Fibroblast of pulmonary artery (primary cell): Measurements from ENCODE around the gene SCGB1C1.
"Not testable (repeated sequence)": the region's sequence is repeated elsewhere in the genome, so short reads cannot be mapped to it uniquely, and the experiment has no call there.

Source experiments
- DNase-seq: peaks from one replicate; pipeline ENCODE4 v3.0.0-alpha.2; 2010; ENCODE audit warnings: low read depth
- H3K4me3 ChIP-seq: replicated peaks from 2 replicates; pipeline ENCODE4 v1.5.1; 2011; ENCODE audit warnings: low read depth, mild to moderate bottlenecking, control low read depth, low read length, moderate library complexity
- TF ChIP-seq, protein P1 (sequence below): IDR thresholded peaks from 2 replicates; pipeline ENCODE4 v1.5.1; 2011; ENCODE audit warnings: mild to moderate bottlenecking, control low read depth, low read length, inconsistent platforms; ENCODE audit errors: missing control alignments

SCGB1C1 gene

DNA sequence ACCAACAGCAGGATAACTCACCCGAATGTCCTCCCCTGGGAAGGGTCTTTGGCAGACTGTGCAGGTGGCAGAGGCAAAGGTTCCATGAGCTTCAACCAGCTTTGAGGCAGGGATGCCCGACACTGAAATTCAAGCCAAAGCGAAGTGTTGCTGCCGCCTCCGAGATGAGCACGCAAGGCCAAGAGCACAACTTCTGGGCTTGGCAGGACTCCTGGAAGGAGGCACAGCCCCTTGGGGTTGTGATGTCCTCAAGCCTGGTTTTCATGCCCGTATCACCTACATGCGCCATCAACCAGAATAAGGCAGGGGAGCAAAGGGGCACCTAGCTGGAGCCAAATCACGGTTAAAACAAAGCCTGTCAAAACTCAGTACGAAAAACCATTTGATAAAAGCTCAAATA lies 37.6 kb downstream of the SCGB1C1 start:
- TF ChIP-seq, protein P1, sequence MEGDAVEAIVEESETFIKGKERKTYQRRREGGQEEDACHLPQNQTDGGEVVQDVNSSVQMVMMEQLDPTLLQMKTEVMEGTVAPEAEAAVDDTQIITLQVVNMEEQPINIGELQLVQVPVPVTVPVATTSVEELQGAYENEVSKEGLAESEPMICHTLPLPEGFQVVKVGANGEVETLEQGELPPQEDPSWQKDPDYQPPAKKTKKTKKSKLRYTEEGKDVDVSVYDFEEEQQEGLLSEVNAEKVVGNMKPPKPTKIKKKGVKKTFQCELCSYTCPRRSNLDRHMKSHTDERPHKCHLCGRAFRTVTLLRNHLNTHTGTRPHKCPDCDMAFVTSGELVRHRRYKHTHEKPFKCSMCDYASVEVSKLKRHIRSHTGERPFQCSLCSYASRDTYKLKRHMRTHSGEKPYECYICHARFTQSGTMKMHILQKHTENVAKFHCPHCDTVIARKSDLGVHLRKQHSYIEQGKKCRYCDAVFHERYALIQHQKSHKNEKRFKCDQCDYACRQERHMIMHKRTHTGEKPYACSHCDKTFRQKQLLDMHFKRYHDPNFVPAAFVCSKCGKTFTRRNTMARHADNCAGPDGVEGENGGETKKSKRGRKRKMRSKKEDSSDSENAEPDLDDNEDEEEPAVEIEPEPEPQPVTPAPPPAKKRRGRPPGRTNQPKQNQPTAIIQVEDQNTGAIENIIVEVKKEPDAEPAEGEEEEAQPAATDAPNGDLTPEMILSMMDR, result no peak
- no peak overlapping the region for H3K4me3 ChIP-seq
- DNase-seq, result no peak

DNA sequence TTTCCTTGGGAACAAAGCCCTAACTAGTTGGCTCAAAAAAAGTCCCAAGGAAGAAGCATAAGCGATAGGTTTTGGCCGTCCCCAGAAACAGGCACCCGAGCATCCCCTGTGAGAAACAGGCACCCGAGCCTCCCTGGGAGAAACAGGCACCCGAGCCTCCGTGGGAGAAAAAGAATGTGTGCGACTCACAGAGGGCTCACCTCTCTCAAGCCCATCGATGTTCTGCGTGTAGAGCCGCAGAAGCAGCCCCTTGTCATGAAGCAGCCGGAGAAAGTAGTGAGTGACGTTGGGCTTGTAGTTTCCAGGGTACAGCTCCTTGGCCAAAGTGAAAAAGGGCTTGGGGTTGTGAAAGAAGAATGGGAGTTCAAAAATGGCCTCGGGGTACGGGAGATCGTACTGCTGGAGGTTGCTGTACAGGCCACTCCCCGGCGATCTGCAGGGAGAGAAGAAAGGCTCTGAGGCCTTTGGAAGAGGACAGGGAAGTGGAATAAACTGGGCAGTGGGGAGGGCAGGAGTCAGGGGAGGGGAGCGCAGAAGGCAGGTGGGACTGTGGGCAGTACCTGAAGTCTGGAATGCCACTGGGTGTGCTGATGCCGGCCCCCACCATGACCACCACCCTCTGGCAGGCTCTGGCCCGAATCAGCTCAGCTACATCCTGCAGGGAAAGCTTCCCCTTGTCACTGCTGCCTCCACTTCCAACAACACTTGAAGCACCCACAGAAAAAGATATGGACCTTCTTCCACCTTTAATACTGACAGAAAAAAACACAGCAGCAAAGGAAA lies 40.1 kb downstream of the SCGB1C1 start:
- TF ChIP-seq, protein P1, result no peak
- DNase-seq, result no peak
- no peak overlapping the region for H3K4me3 ChIP-seq

DNA sequence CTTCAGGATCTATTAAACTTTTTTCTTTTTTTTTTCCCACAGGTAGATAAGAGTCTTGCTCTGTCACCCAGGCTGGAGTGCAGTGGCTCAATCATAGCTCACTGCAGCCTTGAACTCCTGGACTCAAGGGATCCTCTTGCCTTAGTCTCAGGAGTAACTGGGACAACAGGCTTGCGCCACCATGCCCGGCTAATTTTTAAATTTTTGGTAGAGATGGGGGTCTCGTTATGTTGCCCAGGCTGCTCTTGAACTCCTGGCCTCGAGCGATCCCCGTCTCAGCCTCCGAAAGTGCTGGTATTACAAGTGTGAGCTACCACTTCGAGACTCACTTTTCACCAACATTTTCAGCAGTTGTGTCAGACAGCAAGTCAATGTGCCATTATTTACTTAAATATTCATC lies 42.3 kb downstream of the SCGB1C1 start:
- TF ChIP-seq, protein P1, result no peak
- peak overlapping the region; percentile 98 for H3K4me3 ChIP-seq
- DNase-seq, result no peak

- DNase-seq, result peak; percentile 59
- H3K4me3 ChIP-seq, result peak overlapping the region; percentile 98
- TF ChIP-seq, protein P1, result no peak
Observed at GRCh38 chr11:235609-235996, 42.7 kb downstream of the SCGB1C1 start.

GRCh38 chr11:235997-236773 lies 43.3 kb downstream of the SCGB1C1 start, which contains the start of gene SIRT3:
Gene SIRT3 (minus strand): TSS chr11:236342. CDS start chr11:236328, 14 bp downstream.
- TF ChIP-seq, protein P1, result no peak
- peak; percentile 71 for DNase-seq
- H3K4me3 ChIP-seq, result peak within 1 kb of the TSS; percentile 98

- DNase-seq, result peak; percentile 84
- TF ChIP-seq, protein P1, result no peak
- peak within 1 kb of the TSS; percentile 98 for H3K4me3 ChIP-seq
Observed at GRCh38 chr11:236774-237767, 44.2 kb downstream of the SCGB1C1 start, which contains the start of gene PSMD13. Gene PSMD13 (plus strand): TSS chr11:236976. CDS start chr11:237050, 74 bp downstream.

DNA sequence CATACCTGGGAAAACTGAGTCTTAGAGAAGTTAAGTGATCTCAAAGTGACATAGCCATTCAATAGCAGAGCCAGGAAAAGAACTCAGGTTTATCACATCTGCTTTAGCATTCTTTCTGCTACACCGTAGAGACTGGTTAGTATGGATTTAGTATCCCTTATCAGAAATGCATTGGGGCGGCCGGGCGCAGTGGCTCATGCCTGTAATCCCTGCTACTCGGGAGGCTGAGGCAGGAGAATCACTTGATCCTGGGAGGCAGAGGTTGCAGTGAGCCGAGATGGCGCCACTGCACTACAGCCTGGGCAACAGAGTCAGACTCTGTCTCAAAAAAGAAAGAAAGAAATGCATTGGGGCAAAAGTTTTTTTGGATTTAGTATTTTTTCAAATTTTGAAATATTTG lies 45.5 kb downstream of the SCGB1C1 start:
- not testable (repeated sequence) for DNase-seq
- H3K4me3 ChIP-seq, result peak overlapping the region; percentile 5
